Bronchial epithelial cell (primary cell): ENCODE measurements around the gene SMIM15. TPM values are rescaled to one million over a fixed set of nuclear protein-coding genes. Genes with fewer than 3 reads are reported as not detected.

Experiments used
- DNase-seq: peaks from one replicate; pipeline ENCODE4 v3.0.0-alpha.2; 2010; ENCODE audit warnings: low read depth
- FAIRE-seq: peaks from 2 replicates; lab custom pipeline; 2011; peaks lifted over from hg19 to GRCh38; lab: Jason Lieb, UNC
- H3K27me3 ChIP-seq: 2 replicates; pipeline ENCODE4 v1.5.1; 2011; ENCODE audit warnings: low read length; ENCODE audit not compliant: control insufficient read depth, insufficient read depth
- H3K36me3 ChIP-seq: 2 replicates; pipeline ENCODE4 v1.5.1; 2011; ENCODE audit warnings: low read length; ENCODE audit not compliant: control insufficient read depth, insufficient read depth
- H3K4me3 ChIP-seq: 2 replicates; pipeline ENCODE4 v1.5.1; 2011; ENCODE audit warnings: mild to moderate bottlenecking, low read depth, low read length, control low read depth
- total RNA-seq: library from RNA; depleted of rRNA; stranded (reverse); fragments of >200 nt; gene quantifications from 2 replicates; pipeline ENCODE4 v1.2.1, GENCODE V29; 2014
- TF ChIP-seq, protein P1 (sequence below): IDR thresholded peaks from 2 replicates; pipeline ENCODE4 v1.5.1; 2011; ENCODE audit warnings: mild to moderate bottlenecking, moderate library complexity, low read length, control low read depth, inconsistent platforms; ENCODE audit not compliant: insufficient read depth, severe bottlenecking

SMIM15 gene
- total RNA-seq, 1 donor from 2014 or later = 104 TPM

DNA sequence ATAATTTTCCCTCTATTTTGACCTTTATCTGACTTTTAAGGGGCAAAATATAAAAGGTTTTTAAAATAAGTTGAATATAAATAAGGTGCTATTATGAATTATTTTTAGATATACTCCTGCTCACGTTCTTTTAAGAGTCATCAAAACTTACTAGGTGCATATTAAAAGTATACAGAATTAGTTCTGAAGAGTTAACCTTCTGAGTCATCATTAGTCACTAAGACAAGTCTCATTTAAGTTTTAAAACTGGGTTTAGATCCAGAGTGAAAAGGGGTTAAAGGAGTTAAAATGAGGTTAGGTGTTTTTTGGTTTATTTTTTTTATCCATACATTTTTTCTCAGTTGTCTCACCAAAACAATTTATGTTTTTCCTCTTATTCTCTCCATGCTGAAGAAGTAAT lies 41.7 kb downstream of the SMIM15 start:
- H3K36me3 ChIP-seq = no peaks in the 10 kb centered on the region
- peak; percentile 72 for DNase-seq
- no peak for FAIRE-seq
- TF ChIP-seq, protein P1, sequence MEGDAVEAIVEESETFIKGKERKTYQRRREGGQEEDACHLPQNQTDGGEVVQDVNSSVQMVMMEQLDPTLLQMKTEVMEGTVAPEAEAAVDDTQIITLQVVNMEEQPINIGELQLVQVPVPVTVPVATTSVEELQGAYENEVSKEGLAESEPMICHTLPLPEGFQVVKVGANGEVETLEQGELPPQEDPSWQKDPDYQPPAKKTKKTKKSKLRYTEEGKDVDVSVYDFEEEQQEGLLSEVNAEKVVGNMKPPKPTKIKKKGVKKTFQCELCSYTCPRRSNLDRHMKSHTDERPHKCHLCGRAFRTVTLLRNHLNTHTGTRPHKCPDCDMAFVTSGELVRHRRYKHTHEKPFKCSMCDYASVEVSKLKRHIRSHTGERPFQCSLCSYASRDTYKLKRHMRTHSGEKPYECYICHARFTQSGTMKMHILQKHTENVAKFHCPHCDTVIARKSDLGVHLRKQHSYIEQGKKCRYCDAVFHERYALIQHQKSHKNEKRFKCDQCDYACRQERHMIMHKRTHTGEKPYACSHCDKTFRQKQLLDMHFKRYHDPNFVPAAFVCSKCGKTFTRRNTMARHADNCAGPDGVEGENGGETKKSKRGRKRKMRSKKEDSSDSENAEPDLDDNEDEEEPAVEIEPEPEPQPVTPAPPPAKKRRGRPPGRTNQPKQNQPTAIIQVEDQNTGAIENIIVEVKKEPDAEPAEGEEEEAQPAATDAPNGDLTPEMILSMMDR = no peak
- H3K27me3 ChIP-seq = no peaks in the 10 kb centered on the region
- H3K4me3 ChIP-seq = no peak overlapping the region

DNA sequence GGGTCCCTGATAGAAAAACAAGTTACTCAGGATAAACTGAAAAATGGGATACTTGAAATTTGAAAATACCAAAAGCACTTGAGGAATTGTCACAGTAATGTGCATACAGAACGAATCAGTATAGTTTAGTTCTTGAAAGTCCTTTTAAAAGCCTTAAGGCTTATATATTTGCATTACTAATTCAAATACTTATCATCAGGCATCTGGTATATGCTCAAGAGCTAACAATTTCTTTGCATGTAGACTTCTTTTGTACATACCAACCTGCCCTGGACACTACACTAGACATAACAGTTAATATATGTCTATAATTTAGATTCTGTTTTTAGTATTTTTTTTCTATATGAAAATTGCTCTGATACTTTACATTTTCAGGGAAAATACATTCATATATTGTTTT lies 43.2 kb downstream of the SMIM15 start:
- no peak for FAIRE-seq
- H3K36me3 ChIP-seq = no peaks in the 10 kb centered on the region
- TF ChIP-seq, protein P1 = no peak
- no peak for DNase-seq
- H3K27me3 ChIP-seq = no peaks in the 10 kb centered on the region
- no peak overlapping the region for H3K4me3 ChIP-seq

DNA sequence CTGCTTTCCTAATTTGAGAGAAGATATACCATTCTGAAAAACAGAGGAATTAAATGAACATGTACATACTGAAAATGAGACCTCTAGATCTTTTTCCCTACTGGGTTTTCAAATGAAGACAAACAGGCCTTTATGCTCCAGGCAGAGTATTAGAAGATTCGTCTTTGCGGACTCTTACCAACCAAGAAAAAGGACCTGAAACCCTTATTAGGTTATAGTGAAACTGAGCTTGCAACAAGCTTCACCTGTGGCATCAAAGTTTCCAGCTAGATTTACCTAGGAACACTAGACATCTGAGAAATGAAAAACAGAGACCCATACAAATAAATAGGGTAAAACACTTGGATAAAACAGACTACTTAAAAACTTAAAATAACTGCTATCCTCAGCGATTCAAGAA lies 46.3 kb downstream of the SMIM15 start:
- TF ChIP-seq, protein P1 = no peak
- no peaks in the 10 kb centered on the region for H3K36me3 ChIP-seq
- H3K4me3 ChIP-seq = no peak overlapping the region
- FAIRE-seq (no peak), DNase-seq (no peak)
- H3K27me3 ChIP-seq = no peaks in the 10 kb centered on the region

DNA sequence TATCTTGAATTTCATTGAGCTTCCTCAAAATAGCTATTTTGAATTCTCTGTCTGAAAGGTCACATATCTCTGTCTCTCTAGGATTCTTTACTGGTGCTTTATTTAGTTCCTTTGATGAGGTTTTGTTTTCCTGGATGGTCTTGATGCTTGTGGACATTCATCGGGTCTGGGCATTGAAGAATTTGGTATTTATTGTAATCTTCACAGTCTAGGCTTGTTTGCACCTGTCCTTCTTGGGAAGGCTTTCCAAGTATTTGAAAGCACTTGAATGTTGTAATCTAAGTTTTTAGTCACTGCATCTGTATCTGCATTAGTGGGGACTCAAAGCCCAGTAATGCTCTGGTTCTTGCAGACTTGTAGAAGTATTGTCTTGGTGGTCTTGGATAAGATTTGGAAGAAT lies 47.8 kb downstream of the SMIM15 start:
- peak; percentile 36 for DNase-seq
- H3K27me3 ChIP-seq = no peaks in the 10 kb centered on the region
- no peak for FAIRE-seq
- H3K4me3 ChIP-seq = no peak overlapping the region
- TF ChIP-seq, protein P1 = no peak
- no peaks in the 10 kb centered on the region for H3K36me3 ChIP-seq

Other genes with a start within 250 kb of the SMIM15 start
- gene ERCC8, start 217.4 kb downstream of the SMIM15 start, total RNA-seq = 13.1 and 27.6 TPM in 2 replicates
- 40.5 and 48.6 TPM in 2 replicates for gene NDUFAF2, start 217.3 kb downstream of the SMIM15 start, total RNA-seq
- gene ZSWIM6, start 169.8 kb upstream of the SMIM15 start, total RNA-seq = 5.6 and 5.8 TPM in 2 replicates